GM23338 (cell line): ENCODE data around the gene DIABLO. TPM values are rescaled to one million over a fixed set of nuclear protein-coding genes. Genes with fewer than 3 reads are reported as not detected.

Experiments
- ATAC-seq: fragments of 200-7000 bp; cut with Tn5 transposase; 3 replicates; pipeline ENCODE4 v1.9.1; 2020
- DNase-seq: peaks from one replicate; pipeline ENCODE4 v3.0.0-alpha.2; 2015; ENCODE audit warnings: low spot score
- H2AFZ ChIP-seq: fragments of 200-600 bp; sonication (generic); 2 replicates; pipeline ENCODE4 v1.8.0; 2016; ENCODE audit warnings: antibody characterized with exemption, mild to moderate bottlenecking, moderate library complexity
- H3F3A ChIP-seq: fragments of 200-600 bp; sonication (generic); replicated peaks from 2 replicates; pipeline ENCODE4 v1.8.0; 2017; ENCODE audit warnings: antibody characterized with exemption, mixed run types, low read depth
- H3K27ac ChIP-seq: fragments of 200-600 bp; sonication (generic); 2 replicates; pipeline ENCODE4 v1.6.1; 2016; ENCODE audit warnings: low read depth
- H3K27me3 ChIP-seq: fragments of 200-600 bp; sonication (generic); 2 replicates; pipeline ENCODE4 v1.8.0; 2016; ENCODE audit warnings: mild to moderate bottlenecking, mixed run types, moderate library complexity; ENCODE audit not compliant: insufficient read depth
- H3K36me3 ChIP-seq: fragments of 200-600 bp; sonication (generic); 2 replicates; pipeline ENCODE4 v1.8.0; 2016; ENCODE audit warnings: mild to moderate bottlenecking; ENCODE audit not compliant: insufficient read depth
- H3K4me1 ChIP-seq: fragments of 200-600 bp; sonication (generic); 2 replicates; pipeline ENCODE4 v1.8.0; 2016; ENCODE audit warnings: mild to moderate bottlenecking, moderate library complexity; ENCODE audit not compliant: insufficient read depth
- H3K4me2 ChIP-seq: fragments of 200-600 bp; sonication (generic); 2 replicates; pipeline ENCODE4 v1.7.1; 2017; ENCODE audit warnings: mixed run types
- H3K4me3 ChIP-seq: fragments of 200-600 bp; sonication (generic); 2 replicates; pipeline ENCODE4 v1.6.1; 2016; ENCODE audit warnings: mixed run types
- H3K79me2 ChIP-seq: fragments of 200-600 bp; sonication (generic); replicated peaks from 2 replicates; pipeline ENCODE4 v1.8.0; 2017; ENCODE audit warnings: mild to moderate bottlenecking; ENCODE audit not compliant: insufficient read depth
- H3K9me2 ChIP-seq: fragments of 200-600 bp; sonication (generic); 2 replicates; pipeline ENCODE4 v1.8.0; 2017; ENCODE audit not compliant: insufficient read depth
- H4K20me1 ChIP-seq: fragments of 200-600 bp; sonication (generic); replicated peaks from 2 replicates; pipeline ENCODE4 v1.8.0; 2017; ENCODE audit warnings: mild to moderate bottlenecking; ENCODE audit not compliant: insufficient read depth
- H3K27ac Mint-ChIP-seq: 2 replicates; pipeline ENCODE4 v1.8.0; 2020; ENCODE audit warnings: inconsistent platforms, mild to moderate bottlenecking, moderate library complexity, mixed read lengths
- H3K27me3 Mint-ChIP-seq: 3 replicates; pipeline ENCODE4 v1.8.0; 2022; ENCODE audit warnings: low read depth, mild to moderate bottlenecking, moderate library complexity, mixed read lengths, inconsistent platforms; ENCODE audit not compliant: insufficient read depth, poor library complexity
- H3K36me3 Mint-ChIP-seq: 3 replicates; pipeline ENCODE4 v1.8.0; 2021; ENCODE audit warnings: low read depth, mild to moderate bottlenecking, inconsistent platforms, moderate library complexity, mixed read lengths
- H3K4me1 Mint-ChIP-seq: 3 replicates; pipeline ENCODE4 v1.8.0; 2020; ENCODE audit warnings: mild to moderate bottlenecking, inconsistent platforms, mixed read lengths
- H3K4me3 Mint-ChIP-seq: 3 replicates; pipeline ENCODE4 v1.8.0; 2021; ENCODE audit warnings: moderate library complexity, mild to moderate bottlenecking, inconsistent platforms, mixed read lengths
- H3K9me3 Mint-ChIP-seq: 3 replicates; pipeline ENCODE4 v1.8.0; 2020; ENCODE audit warnings: moderate library complexity, mild to moderate bottlenecking, inconsistent platforms, mixed read lengths
- CREB1 ChIP-seq: fragments of 250-450 bp; sonication (Bioruptor Pico); IDR thresholded peaks from 2 replicates; pipeline ENCODE4 v1.5.0; 2020; ENCODE audit warnings: low read depth, mild to moderate bottlenecking, moderate library complexity
- JUNB ChIP-seq: IDR thresholded peaks from one replicate; pipeline ENCODE4 v1.6.1; 2016; ENCODE audit warnings: antibody characterized with exemption; ENCODE audit not compliant: unreplicated experiment
- STAT1 ChIP-seq: IDR thresholded peaks from one replicate; pipeline ENCODE4 v1.6.1; 2016; ENCODE audit warnings: antibody characterized with exemption; ENCODE audit not compliant: unreplicated experiment
- ZNF114 ChIP-seq: fragments of 250-450 bp; sonication (Bioruptor Pico); IDR thresholded peaks from 2 replicates; pipeline ENCODE4 v1.5.0; 2020; ENCODE audit warnings: mild to moderate bottlenecking, moderate library complexity
- ZNF331 ChIP-seq: fragments of 250-450 bp; sonication (Bioruptor Pico); IDR thresholded peaks from 2 replicates; pipeline ENCODE4 v1.5.0; 2020; ENCODE audit warnings: low read depth, mild to moderate bottlenecking, moderate library complexity
- polyA plus RNA-seq: library from polyadenylated mRNA; unstranded; fragments of >200 nt; fragmentation: Nextera tagmentation; extraction: Ambion mirVana; gene quantifications from 2 replicates; pipeline ENCODE4 v1.2.1, GENCODE V29; 2016
- total RNA-seq: library from RNA; depleted of rRNA; stranded (reverse); fragments of >200 nt; shearing (Covaris generic); gene quantifications from 2 replicates; pipeline ENCODE4 v1.2.3, GENCODE V29; 2014
- TF ChIP-seq, protein P1 (sequence below), 2 experiments: fragments of 200-600 bp in 1 of 2; sonication (generic) in 1 of 2; conservative IDR thresholded peaks; 2 replicates each; pipeline versions ENCODE4 v1.5.1 to v1.6.1; 2016 to 2017; ENCODE audit warnings: antibody characterized with exemption in 2 of 2, low read depth in 2 of 2, mild to moderate bottlenecking in 2 of 2, moderate library complexity in 1 of 2

Gene DIABLO
- total and polyA plus RNA-seq, 2 experiments from 2014 or later, result 72.0 to 82.7 TPM

DNA sequence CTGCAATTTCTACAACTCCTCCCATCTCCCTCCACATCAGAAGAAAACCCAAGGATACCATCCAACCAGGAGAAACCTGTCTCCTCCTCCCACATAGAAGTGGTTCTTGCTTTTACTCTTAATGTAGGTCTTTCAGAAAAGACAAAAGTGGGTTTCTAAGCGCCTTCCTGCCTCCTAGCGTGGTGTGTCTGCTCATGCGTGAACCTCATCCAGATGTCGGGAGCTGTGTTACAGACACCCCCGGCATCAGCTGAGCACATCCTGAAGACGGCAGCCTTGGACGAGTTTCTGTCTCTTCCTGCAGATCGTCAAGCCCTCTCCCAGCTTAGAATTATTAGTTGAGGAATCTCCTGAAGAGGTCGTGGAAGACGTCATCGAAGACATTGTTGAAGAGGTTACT is 33.4 kb downstream of the DIABLO start:
- H4K20me1 ChIP-seq, result no peaks in the 10 kb centered on the region
- no peaks in the 10 kb centered on the region; the same call in 1 of the 2 replicates for H3K9me2 ChIP-seq
- no peaks in the 10 kb centered on the region for H3K4me1 ChIP-seq
- Mint-ChIP-seq H3K4me1 (peaks cover 7% of the 10 kb centered on the region), H3K9me3 (peaks cover 7% of the 10 kb centered on the region; the same call in 1 of the 3 replicates), H3K36me3 (no peaks in the 10 kb centered on the region), H3K27ac (no peak overlapping the region), H3K4me3 (no peak overlapping the region), H3K27me3 (peaks cover 2% of the 10 kb centered on the region)
- ATAC-seq, result no peak
- no peak overlapping the region for H3K4me3 ChIP-seq
- no peak overlapping the region for H2AFZ ChIP-seq
- no peaks in the 10 kb centered on the region for H3K36me3 ChIP-seq
- TF ChIP-seq STAT1 (no peak), JUNB (no peak), ZNF331 (no peak), ZNF114 (CRISPR knock-in tag) (no peak)
- TF ChIP-seq, protein P1, sequence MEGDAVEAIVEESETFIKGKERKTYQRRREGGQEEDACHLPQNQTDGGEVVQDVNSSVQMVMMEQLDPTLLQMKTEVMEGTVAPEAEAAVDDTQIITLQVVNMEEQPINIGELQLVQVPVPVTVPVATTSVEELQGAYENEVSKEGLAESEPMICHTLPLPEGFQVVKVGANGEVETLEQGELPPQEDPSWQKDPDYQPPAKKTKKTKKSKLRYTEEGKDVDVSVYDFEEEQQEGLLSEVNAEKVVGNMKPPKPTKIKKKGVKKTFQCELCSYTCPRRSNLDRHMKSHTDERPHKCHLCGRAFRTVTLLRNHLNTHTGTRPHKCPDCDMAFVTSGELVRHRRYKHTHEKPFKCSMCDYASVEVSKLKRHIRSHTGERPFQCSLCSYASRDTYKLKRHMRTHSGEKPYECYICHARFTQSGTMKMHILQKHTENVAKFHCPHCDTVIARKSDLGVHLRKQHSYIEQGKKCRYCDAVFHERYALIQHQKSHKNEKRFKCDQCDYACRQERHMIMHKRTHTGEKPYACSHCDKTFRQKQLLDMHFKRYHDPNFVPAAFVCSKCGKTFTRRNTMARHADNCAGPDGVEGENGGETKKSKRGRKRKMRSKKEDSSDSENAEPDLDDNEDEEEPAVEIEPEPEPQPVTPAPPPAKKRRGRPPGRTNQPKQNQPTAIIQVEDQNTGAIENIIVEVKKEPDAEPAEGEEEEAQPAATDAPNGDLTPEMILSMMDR (conservative IDR thresholded peaks at IDR 0.05; ENCODE audit: low read depth in 2 of 2), result no peak
- H3K79me2 ChIP-seq, result no peaks in the 10 kb centered on the region
- H3K27me3 ChIP-seq, result no peaks in the 10 kb centered on the region
- H3K4me2 ChIP-seq, result no peak overlapping the region
- H3K27ac ChIP-seq, result no peak overlapping the region
- no peak for DNase-seq
- H3F3A ChIP-seq, result no peaks in the 10 kb centered on the region

GRCh38 chr12:122190842-122191668 is 34.8 kb downstream of the DIABLO start:
- Histone ChIP-seq H3K4me1 (no peaks in the 10 kb centered on the region), H2AFZ (no peak overlapping the region), H4K20me1 (no peaks in the 10 kb centered on the region), H3K4me2 (no peak overlapping the region), H3K27ac (no peak overlapping the region), H3K79me2 (no peaks in the 10 kb centered on the region), H3K4me3 (no peak overlapping the region), H3K36me3 (no peaks in the 10 kb centered on the region), H3K9me2 (no peaks in the 10 kb centered on the region; the same call in 1 of the 2 replicates), H3F3A (no peaks in the 10 kb centered on the region), H3K27me3 (no peaks in the 10 kb centered on the region)
- peak; percentile 88 for DNase-seq
- no peak overlapping the region for H3K4me3 Mint-ChIP-seq
- peaks cover 7% of the 10 kb centered on the region; the same call in 1 of the 3 replicates for H3K9me3 Mint-ChIP-seq
- peak; percentile 92 for ATAC-seq
- TF ChIP-seq, protein P1 (conservative IDR thresholded peaks at IDR 0.05; ENCODE audit: low read depth in 2 of 2), result peak; percentile 89 to 94
- no peak for TF ChIP-seq CREB1 (CRISPR knock-in tag)
- H3K36me3 Mint-ChIP-seq, result no peaks in the 10 kb centered on the region
- peaks cover 3% of the 10 kb centered on the region; the same call in 2 of the 3 replicates for H3K4me1 Mint-ChIP-seq
- H3K27me3 Mint-ChIP-seq, result peaks cover 2% of the 10 kb centered on the region
- no peak overlapping the region for H3K27ac Mint-ChIP-seq
